GM06990 (cell line): ENCODE results near the gene TMEM164.

Experiments
- DNase-seq: peaks from one replicate; pipeline ENCODE4 v3.0.0-alpha.2; 2011; ENCODE audit not compliant: insufficient read length; ENCODE audit errors: extremely low read depth
- H3K27me3 ChIP-seq: replicated peaks from 2 replicates; pipeline ENCODE4 v1.6.0; 2011; ENCODE audit warnings: low read length; ENCODE audit not compliant: control insufficient read depth, insufficient read depth
- H3K36me3 ChIP-seq: 2 replicates; pipeline ENCODE4 v1.5.1; 2011; ENCODE audit warnings: low read length; ENCODE audit not compliant: control insufficient read depth, insufficient read depth
- H3K4me3 ChIP-seq: replicated peaks from 2 replicates; pipeline ENCODE4 v1.5.1; 2011; ENCODE audit warnings: low read depth, mild to moderate bottlenecking, control low read depth, low read length
- CTCF ChIP-seq: IDR thresholded peaks from 2 replicates; pipeline ENCODE4 v1.5.1; 2011; ENCODE audit warnings: low read length, control low read depth, mild to moderate bottlenecking, inconsistent platforms; ENCODE audit not compliant: insufficient read depth, poor library complexity, severe bottlenecking

Gene TMEM164

GRCh38 chrX:110006161-110006560 lies 3.2 kb downstream of the TMEM164 start:
- Histone ChIP-seq H3K27me3 (no peaks in the 10 kb centered on the region), H3K4me3 (no peak overlapping the region), H3K36me3 (no peaks in the 10 kb centered on the region)
- DNase-seq, result no peak
- TF ChIP-seq CTCF, result no peak

GRCh38 chrX:110006821-110007375 lies 4.0 kb downstream of the TMEM164 start:
- H3K27me3 ChIP-seq, result no peaks in the 10 kb centered on the region
- DNase-seq, result no peak
- TF ChIP-seq CTCF, result no peak
- H3K36me3 ChIP-seq, result no peaks in the 10 kb centered on the region
- no peak overlapping the region for H3K4me3 ChIP-seq

GRCh38 chrX:110008011-110008635 lies 5.2 kb downstream of the TMEM164 start:
- H3K36me3 ChIP-seq, result peaks cover 1% of the 10 kb centered on the region
- H3K27me3 ChIP-seq, result no peaks in the 10 kb centered on the region
- DNase-seq, result no peak
- no peak for TF ChIP-seq CTCF
- no peak overlapping the region for H3K4me3 ChIP-seq

GRCh38 chrX:110012818-110013485 lies 10.0 kb downstream of the TMEM164 start:
- DNase-seq, result no peak
- Histone ChIP-seq H3K36me3 (peaks cover 2% of the 10 kb centered on the region), H3K4me3 (no peak overlapping the region), H3K27me3 (no peaks in the 10 kb centered on the region)
- no peak for TF ChIP-seq CTCF

GRCh38 chrX:110013968-110014367 lies 11.1 kb downstream of the TMEM164 start:
- peaks cover 2% of the 10 kb centered on the region for H3K36me3 ChIP-seq
- H3K27me3 ChIP-seq, result no peaks in the 10 kb centered on the region
- DNase-seq, result no peak
- TF ChIP-seq CTCF, result no peak
- no peak overlapping the region for H3K4me3 ChIP-seq

- no peak for DNase-seq
- H3K4me3 ChIP-seq, result no peak overlapping the region
- no peak for TF ChIP-seq CTCF
- H3K36me3 ChIP-seq, result peaks cover 2% of the 10 kb centered on the region
- no peaks in the 10 kb centered on the region for H3K27me3 ChIP-seq
These were observed 12.1 kb downstream of the TMEM164 start for GRCh38 chrX:110015032-110015431.
